ENCODE measurements around the gene DHX58.

GRCh38 chr17:42088736-42089135 lies 23.8 kb downstream of the DHX58 start:
- TF ChIP-seq POLR2AphosphoS5 (IDR thresholded peaks at IDR 0.05; ENCODE audit: borderline replicate concordance, low read depth, low read length) (no peak), EZH2 (IDR thresholded peaks at IDR 0.05) (no peak), FOXP2 (optimal IDR thresholded peaks at IDR 0.05; ENCODE audit: control extremely low read depth, extremely low read length, insufficient read depth) (no peak)

All from SK-N-MC (cell line).